GM21390 (cell line): Measurements from ENCODE around the gene PPP1R7.
"Not testable (repeated sequence)": the region's sequence is repeated elsewhere in the genome, so short reads cannot be mapped to it uniquely, and the experiment has no call there.

Source experiments
- ATAC-seq: cut with Tn5 transposase; IDR thresholded peaks from one replicate; pipeline ENCODE4 v1.9.1; 2021; ENCODE audit not compliant: unreplicated experiment

The PPP1R7 gene, protein sequence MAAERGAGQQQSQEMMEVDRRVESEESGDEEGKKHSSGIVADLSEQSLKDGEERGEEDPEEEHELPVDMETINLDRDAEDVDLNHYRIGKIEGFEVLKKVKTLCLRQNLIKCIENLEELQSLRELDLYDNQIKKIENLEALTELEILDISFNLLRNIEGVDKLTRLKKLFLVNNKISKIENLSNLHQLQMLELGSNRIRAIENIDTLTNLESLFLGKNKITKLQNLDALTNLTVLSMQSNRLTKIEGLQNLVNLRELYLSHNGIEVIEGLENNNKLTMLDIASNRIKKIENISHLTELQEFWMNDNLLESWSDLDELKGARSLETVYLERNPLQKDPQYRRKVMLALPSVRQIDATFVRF

DNA sequence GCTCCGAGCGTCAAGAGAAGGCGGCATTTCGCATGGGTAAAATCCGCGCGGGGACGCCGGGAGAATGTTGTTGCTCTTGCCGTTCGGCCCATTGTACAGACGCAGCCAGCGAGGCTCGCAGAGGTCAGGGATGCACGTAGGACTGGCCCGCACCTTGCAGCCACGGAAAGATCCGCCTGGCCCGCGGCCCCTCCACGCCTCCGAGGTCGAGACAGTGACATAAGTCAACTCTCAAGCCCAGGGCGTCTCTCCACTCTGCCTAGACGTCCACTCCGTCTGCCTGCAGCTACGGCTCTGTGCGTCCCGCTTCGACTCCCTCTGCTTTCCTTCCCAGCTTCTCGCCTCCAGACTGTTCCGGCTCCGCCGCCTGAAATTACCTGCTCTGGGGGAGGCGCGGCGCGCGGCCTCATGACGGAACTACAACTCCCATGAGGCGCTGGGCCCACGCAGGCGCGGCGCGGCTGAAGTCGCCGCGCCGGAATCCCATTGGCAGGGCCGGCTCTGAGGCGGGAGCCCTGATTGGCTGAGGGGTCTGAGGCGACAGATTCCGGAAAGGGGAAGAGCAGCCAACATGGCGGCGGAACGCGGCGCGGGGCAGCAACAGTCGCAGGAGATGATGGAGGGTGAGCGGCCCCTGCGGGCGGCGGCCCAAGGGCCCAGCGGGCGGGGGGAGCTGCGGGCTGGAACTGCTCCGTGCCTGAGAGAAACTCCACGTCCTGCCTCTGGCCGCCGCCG, at the start of gene PPP1R7:
Gene PPP1R7 (plus strand): TSS at position 543 of the 735 bp plus-strand sequence. CDS start 29 bp downstream, at position 572.
- ATAC-seq = peak; percentile 66

DNA sequence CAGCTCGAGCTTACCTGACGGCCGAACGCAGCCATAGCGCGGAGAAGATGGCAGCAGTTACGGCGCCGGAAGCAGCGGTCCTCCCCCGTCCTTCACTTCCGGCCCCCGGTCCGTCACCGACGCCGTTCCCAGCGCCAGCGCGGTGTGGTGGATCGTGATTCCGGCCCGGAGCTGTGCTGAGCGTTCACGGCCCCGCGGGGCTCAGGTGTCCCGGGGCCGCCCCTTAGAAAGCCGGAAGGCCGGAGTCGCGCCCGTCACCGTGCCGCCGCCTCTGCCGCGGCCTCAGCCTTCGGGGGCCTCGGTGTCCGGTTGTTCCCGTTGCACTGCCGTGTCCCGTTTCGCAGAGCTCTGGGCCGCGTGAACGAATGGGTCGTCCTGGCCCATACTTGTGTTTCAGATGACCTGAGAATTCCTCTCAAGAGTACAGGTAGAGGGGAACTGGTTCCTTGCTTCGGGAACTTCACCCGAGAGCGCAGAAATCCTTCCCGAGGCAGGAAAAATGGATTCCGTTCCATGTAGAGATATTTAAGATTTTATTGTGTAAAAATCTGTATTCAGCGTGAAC, 47.9 kb upstream of the PPP1R7 start, which contains the start of gene MTERF4:
Gene MTERF4 (minus strand): TSS at position 49 of the 565 bp plus-strand sequence. CDS start 14 bp downstream, at position 35.
- ATAC-seq = peak; percentile 82

DNA sequence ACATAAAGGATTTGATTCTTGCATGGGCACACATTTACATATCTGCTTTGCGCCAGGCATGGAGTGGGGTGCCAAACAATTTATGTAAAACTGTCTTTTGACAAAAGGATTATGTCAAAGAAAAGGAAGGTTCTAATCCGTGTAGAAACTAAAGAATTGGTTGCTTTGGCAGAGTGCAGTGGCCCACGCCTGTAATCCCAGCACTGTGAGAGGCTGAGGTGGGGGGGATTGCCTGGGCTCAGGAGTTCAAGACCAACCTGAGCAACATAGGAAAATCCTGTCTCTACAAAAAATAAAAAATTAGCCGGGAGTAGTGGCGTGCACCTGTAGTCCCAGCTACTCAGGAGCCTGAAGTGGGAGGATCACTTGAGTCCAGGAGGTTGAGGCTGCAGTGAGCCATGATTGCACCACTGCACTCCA, 47.1 kb upstream of the PPP1R7 start:
- no peak for ATAC-seq

DNA sequence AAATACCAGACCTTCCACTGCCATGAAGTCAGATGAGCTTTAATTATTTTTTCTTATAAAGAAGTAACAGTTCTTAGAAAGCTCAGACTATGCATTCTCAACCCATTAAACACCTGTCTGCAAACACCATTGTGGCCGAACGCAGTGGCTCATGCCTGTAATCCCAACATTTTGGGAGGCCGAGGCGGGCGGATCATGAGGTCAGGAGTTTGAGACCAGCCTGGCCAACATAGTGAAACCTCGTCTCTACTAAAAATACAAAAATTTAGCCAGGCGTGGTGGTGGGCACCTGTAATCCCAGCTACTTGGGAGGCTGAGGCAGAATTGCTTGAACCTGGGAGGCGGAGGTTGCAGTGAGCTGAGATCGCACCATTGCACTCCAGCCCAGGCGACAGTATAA, 45.7 kb upstream of the PPP1R7 start:
- not testable (repeated sequence) for ATAC-seq

DNA sequence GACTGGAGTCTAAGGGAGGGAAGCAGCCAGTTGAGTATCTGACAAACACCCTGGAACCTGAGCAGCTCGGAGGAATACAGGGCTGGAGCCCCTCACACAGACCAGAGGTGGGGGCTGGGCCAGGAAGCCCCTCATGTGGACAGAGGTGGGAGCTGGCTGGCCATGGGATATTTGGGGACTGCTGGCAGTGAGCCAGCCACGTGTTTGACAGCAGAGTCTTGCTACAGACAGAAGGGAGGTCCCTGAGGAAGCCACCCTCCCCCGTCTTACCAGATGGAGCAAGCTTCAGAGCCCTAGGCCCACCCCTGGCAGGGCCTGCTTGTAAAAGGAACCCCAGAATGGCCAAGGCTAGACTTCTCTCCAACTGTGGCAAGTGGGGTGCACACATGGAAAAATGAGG, 44.6 kb upstream of the PPP1R7 start:
- ATAC-seq = no peak

DNA sequence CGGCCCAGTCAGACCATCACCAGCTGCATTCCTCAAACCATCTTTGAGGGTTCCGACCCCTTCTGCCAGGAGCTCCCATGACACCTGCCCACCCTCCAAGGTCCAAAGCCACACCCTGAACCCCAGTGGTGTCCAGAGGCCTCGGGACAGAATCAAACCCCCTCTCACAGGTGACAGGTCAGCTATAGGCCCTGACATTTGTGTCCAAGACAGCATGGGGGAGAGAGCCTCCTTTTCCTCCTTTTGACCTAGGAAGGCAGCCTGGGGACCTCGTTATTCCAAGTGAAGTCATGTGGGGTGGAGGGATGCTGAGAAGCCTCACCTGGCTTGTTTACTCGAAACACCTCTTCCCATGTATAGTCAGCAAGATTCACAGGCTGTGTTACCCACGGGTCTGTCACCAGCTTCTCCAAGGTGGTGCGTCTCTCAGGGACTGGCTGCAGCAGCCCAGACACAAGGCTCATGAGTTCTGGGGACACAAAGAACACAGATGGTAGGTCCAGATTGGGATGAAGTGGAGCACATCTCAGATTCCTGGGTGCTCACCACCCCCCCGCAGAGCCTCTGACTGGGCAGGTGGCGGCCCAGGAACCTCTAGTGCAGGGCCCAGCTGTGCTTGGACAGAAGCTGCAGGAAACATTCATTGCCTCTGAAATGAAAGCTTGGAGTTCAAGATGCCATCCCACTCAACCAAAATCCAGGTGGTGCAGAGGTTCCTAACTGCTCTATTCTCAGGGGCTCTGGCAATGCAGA, 43.1 kb upstream of the PPP1R7 start:
- no peak for ATAC-seq

DNA sequence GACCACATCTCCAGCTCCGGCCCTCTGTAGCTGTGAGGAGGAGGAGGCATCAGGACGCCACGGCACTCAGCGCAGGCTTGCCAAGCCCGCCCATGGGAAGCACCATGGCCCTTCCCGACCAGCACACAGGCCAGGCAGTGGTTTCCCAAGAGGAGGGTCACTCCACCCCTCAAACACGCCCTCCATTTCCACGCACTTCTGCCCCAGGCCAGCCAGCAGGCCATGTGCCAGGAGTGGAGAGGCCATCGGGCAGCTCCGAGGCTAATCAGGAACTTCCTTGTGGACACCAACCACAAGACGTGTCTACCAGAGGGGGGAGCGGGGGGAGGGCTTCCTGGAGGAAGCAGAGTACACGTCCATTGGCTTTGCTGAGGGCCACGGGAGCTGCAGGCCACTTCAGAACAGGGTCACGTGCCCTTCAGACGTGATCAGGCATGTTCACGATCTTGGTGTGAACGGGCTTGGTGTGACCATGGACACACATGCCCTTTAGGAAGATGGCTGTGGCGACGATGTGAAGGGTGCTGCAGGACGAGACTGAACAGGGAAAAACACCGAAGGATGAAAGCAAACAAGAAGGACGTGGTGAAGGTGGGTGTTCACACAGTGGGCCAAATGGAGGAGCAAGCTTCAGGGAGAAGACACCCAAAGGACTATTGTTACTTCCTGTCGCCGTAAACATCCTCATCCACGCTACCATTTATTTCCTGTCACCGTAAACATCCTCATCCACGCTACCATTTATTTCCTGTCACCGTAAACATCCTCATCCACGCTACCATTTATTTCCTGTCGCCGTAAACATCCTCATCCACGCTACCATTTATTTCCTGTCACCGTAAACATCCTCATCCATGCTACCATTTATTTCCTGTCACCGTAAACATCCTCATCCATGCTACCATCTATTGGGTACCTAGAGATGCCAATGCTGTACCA, 41.7 kb upstream of the PPP1R7 start:
- ATAC-seq = no peak

DNA sequence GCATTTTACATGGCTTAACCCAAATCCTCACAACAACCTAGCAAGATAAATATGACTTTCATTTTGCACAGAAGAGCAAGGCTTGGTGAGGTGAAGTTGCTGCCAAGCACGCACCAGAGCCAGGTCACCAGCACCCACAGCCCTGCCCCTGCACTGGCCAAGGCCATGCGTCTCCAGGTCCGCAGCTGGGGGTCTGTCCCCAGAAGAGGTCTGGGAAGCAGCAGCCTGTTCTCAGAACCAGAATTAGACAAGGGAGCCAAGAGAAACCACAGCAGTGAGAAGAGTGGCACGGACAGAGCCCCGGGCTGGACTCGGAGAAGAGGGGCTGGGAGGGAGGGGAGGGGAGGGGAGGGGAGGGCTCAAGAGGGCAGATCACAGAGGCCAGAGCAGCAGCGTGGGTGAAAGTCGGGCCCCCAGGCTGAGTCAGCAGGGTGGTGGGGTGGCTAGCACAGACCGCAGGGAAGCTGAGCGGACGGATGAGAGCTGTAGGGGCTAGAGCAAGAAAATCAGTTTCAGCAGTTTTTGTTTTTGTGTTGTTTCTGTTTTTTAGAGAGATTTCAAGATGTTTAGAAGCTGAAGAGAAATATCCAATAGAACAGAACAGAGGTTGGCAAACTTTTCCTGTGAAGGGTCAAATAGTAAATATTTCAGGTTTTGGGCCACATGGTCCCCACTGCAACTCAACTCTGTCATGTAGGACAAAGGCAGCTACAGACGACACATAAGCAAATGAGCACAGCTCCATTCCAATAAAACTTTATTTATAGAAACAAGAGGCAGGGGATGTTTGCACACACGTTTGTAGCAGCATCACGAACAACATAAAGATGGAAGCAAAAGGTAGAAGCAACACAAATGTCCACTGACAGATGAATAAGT, 40.8 kb upstream of the PPP1R7 start:
- ATAC-seq = no peak

DNA sequence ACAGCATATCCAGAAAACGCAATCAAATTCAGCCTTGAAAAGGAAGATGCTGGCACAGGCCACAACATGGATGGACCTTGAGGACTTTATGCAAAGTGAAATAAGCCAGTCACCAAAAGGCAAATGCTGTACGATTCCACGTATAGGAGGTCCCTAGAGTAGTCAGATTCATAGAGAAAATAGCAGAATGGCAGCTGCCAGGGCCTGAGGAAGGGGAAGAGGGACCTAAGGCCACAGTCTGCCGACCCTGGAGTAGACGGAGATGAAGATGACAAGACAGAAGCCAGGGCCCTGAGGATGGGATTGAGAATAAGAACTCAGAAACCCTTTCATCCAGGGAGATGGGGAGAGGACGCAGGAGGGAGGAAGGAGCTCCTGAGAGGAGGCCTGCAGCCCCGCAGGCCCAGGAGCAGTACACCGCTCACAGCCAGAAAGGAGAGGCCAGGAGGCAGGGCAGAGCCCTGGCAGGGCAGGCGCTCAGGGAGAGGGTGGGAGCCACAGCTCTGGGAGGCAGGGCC, 40.1 kb upstream of the PPP1R7 start:
- no peak for ATAC-seq

DNA sequence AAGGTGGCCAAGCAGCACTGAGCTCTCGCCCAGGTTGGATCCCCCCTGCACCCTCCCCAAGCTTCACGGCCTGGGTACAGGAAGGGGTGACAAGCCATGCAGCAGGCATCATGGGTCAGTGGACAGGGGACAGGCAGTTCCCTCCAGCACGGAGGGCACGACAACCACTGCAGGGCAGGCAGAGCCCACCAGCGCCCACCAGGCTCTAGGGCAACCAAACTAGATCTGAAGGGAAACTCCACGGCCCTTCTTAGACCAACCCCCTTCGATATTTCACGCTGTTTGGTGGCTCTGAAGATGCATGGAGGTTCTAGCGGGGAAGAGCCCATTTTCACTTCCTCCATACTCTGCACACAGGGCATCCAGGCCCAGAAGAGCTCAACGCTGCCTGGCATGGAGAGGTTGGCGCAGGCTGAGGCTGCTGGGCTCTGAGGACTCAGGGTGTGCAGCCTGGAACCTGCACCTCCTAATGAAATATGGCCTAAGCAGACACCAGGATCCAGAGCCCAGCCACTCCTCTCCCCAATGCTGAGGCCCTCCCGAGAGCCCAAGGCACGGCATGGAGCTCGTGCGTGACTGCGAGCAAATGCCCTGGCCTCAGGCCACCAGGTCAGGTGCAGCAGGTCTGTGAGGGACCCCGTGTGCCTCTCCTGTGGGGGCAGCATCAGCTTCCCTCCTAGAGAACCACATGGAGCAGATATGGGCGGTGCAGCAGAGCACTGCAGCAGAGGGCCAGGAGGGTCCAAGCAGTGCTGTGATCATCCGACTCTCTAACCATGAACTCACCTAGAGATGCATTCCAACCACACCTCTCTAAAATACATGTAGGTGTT, 39.4 kb upstream of the PPP1R7 start:
- peak; percentile 44 for ATAC-seq

DNA sequence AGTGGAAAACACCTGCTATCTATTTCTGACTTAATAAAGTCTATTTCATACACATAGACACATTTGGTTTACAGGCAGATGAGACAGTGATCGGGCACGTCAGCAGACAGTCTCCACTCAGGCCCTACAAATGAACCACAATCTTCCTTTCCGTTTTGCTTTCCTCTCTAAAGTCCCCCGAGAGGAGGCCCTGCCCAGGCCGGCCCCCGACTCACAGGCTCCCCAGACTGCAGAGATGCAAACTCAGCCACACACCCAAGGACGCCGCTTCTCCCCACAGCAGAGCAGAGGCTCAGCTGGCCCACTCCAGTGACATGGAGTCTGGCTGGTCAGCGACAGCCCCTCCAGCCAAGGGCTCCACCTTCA, 38.8 kb upstream of the PPP1R7 start:
- ATAC-seq = peak; percentile 53

DNA sequence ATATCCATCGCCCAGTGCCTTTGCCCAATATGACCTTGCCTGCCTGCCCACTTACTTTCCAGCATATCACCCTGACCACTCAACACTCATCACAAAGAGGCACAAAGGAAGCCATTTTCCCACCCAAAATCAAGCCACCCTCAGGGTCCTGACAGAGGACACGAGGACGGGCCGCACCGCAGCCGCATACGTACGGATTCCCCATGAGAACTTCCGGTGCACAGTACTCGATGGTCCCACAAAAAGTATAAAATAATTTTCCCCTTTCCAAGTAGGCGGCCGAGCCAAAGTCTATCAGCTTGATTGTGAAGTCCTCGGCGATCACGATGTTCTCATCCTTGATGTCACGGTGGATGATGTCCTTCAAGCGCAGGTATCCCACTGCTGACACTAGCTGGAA, 38.2 kb upstream of the PPP1R7 start:
- ATAC-seq = no peak

DNA sequence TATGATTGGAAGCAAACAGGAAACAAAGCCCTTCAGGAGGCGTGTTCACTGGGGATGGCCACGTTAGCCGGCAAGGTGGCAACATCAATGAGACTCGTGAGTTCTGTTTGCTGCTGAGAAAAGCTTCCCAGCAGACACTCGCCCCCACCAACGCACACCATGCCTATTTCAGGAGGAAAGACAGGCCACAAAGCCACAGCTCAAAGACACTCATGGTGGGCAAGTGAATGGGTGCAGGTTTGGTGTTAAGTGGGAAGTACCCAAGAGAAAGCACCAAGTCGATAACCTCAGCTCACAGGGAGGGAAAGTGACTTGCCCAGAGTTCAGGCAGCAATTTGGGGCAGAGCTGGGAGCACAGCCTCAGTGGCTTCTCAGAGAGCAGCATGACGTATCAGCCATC, 37.7 kb upstream of the PPP1R7 start:
- ATAC-seq = no peak

DNA sequence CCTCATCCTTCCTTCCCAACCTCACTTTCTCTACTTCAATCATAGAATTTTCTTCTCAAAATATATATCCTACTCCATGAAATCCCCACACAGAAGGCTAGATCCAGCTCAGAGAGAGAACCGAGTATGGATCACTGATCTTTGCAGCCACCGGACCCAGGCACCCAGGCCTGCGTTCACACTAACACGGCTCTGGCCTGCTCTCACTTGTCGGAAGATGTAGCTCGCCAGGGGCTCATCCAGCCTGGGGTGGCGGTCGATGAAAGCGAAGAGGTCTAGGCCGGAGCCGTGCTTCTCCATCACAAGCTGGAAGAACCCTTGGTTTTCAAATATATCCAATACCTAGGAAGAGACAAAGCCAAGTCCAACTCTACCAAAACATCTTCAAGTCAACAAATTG, 35.4 kb upstream of the PPP1R7 start:
- ATAC-seq = no peak

DNA sequence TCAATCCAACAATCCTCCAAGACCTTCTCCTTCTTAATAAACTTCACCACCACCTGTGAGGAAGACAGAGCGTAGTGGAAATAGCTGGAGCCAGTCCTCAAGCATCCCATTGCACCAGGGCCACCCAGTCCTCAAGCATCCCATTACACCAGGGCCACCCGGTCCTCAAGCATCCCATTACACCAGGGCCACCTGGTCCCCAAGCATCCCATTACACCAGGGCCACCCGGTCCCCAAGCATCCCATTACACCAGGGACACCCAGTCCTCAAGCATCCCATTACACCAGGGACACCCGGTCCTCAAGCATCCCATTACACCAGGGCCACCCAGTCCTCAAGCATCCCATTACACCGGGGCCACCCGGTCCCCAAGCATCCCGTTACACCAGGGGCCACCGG, 34.9 kb upstream of the PPP1R7 start:
- no peak for ATAC-seq

DNA sequence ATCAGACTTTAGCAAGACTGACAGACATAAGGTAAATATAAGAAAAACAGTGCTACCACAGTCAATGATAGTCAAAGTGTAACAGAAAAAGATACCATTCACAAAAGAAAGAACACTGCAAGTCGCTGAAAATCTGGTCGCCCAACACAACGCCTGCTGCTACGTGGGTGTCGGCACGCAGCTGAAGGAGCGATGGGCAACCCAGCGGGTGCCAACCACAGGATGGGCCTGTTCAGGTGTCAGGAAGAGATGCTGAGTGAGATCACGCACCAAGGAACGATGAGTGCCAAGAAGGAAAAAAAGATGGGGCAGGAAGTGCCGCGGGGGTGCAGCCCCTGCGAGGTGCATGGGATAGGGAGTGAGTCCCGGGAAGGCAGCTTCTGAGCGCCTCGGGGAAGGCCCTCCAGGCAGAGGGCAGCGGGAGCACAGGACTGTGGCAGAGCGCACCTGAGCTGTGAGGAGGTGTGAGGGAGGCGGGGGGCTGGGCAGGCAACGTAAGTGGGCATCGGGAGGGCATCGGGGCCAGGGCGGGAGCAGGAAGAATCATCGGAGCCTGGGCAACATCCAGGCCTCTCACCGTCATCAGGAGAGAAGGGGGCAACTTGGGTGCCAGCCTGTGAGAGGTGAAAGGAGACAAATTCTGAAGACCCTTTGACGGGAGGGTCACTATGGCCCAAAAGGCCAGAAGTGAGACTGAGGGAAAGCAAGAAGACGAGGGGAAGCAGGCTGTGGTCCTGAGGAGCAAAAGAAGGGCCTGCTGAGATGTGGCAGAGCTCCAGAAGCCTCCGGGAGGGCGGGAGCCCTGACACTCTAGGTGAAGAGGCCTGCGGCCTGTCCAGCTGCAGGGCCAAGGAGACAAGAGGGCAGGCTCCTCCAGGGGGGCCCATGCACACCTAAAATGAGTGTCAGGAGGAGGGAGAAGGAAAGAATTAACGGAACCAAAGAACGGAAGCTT, 33.4 kb upstream of the PPP1R7 start:
- no peak for ATAC-seq
